MM.1S (cell line): ENCODE data around the gene GPR108.

Experiments used
- CTCF ChIP-seq: fragments of 300-600 bp; sonication (generic); IDR thresholded peaks from 2 replicates; pipeline ENCODE4 v1.5.1; 2016; ENCODE audit warnings: antibody characterized with exemption, low read length, mixed read lengths
- EZH2 ChIP-seq: fragments of 300-600 bp; sonication (generic); optimal IDR thresholded peaks from 2 replicates; pipeline ENCODE3; 2017; ENCODE audit warnings: low read depth, mild to moderate bottlenecking, antibody characterized with exemption, low read length, mixed read lengths
- EZH2phosphoT487 ChIP-seq: fragments of 300-600 bp; sonication (generic); IDR thresholded peaks from 2 replicates; pipeline ENCODE4 v1.6.1; 2018; ENCODE audit warnings: antibody characterized with exemption, low read length

DNA sequence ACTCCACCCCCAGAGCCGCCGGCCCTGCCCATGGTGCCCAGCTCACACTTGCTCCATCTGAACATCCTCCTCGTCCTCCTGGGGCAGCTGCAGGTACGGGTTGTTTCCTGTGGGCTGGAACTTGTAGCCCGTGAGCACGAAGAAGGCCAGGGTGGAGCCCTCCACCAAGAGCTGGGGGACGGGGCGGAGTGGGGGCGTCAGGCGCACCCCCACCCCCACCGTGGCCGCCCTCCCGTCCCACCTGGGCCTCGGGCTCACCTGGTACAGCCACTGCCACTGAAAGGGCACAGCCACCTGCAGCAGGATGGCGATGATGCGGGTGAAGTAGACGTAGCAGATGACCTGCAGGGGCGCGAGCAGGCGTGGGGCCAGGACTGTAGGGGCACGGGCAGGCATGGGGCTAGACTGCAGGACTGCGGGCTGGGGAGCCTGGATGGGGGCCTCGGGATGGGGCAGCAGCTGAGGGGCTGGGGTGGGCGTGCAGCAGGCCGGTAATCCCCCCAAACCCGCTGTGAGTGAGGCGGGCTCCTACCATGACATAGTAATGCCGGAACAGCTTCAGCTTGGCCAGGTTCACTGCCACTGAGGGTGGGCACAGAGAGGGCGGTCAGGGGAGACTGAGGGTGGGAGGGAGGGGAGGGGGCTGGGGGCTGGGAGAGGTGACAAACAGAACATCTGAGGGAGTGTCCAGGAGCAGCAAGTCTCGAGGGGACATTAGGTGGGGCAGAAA is 6.3 kb downstream of the GPR108 start:
- TF ChIP-seq CTCF: no peak
- no peak for TF ChIP-seq EZH2
- TF ChIP-seq EZH2phosphoT487: no peak
